SK-N-SH (cell line): ENCODE results near the gene NUDT22. TPM values are rescaled to one million over a fixed set of nuclear protein-coding genes. Genes with fewer than 3 reads are reported as not detected.

Experiments used
- CTCF ChIA-PET: fragments of 300-600, 350-600 bp; formaldehyde crosslinking; extraction: SDS; loops from one replicate; lab custom pipeline; 2021; lab: Yijun Ruan, JAX
- POLR2A ChIA-PET: fragments of 350-600 bp; sonication (Branson Sonifier 250); formaldehyde crosslinking; extraction: SDS; loops from one replicate; lab custom pipeline; 2020; ENCODE audit warnings: antibody characterized with exemption, inconsistent platforms; lab: Yijun Ruan, JAX
- DNase-seq: peaks from one replicate; pipeline ENCODE4 v3.0.0; 2012
- H2AFZ ChIP-seq: fragments of 200-600 bp; sonication (generic); 2 replicates; pipeline ENCODE4 v1.8.1; 2016; ENCODE audit warnings: antibody characterized with exemption, mild to moderate bottlenecking, low read depth
- H3F3A ChIP-seq: fragments of 200-600 bp; sonication (generic); replicated peaks from 2 replicates; pipeline ENCODE3; 2016; ENCODE audit warnings: antibody characterized with exemption, mild to moderate bottlenecking; ENCODE audit not compliant: insufficient read depth
- H3K27ac ChIP-seq, 2 experiments: fragments of 200-500 bp in 1 of 2; fragments of 200-600 bp in 1 of 2; sonication (Bioruptor generic) in 1 of 2; sonication (generic), shearing (Covaris generic) in 1 of 2; 2 replicates each; pipeline versions ENCODE4 v1.5.1 to v1.6.1; 2014 to 2016; ENCODE audit warnings: low read depth in 2 of 2, inconsistent platforms in 1 of 2, low read length in 1 of 2, mild to moderate bottlenecking in 1 of 2, mixed read lengths in 1 of 2
- H3K27me3 ChIP-seq: fragments of 200-600 bp; sonication (generic), shearing (Covaris generic); 2 replicates; pipeline ENCODE4 v1.6.1; 2016; ENCODE audit warnings: mixed run types; ENCODE audit not compliant: insufficient read depth
- H3K36me3 ChIP-seq, 2 experiments: fragments of 200-500 bp in 1 of 2; fragments of 200-600 bp in 1 of 2; sonication (Bioruptor generic) in 1 of 2; sonication (generic) in 1 of 2; replicated peaks in 1 of 2; 2 replicates each; pipeline versions ENCODE3 to v1.5.1; 2014 to 2016; ENCODE audit warnings: low read length in 1 of 2, mild to moderate bottlenecking in 1 of 2; ENCODE audit not compliant: insufficient read depth in 2 of 2, control insufficient read depth in 1 of 2
- H3K4me1 ChIP-seq, 2 experiments: fragments of 200-500 bp in 1 of 2; fragments of 200-600 bp in 1 of 2; sonication (Bioruptor generic) in 1 of 2; sonication (generic), shearing (Covaris generic) in 1 of 2; 2 replicates each; pipeline versions ENCODE4 v1.5.1 to v1.6.1; 2014 to 2016; ENCODE audit warnings: low read depth in 1 of 2, low read length in 1 of 2, mixed run types in 1 of 2; ENCODE audit not compliant: insufficient read depth in 2 of 2, control insufficient read depth in 1 of 2
- H3K4me2 ChIP-seq: fragments of 200-600 bp; sonication (generic), shearing (Covaris generic); 2 replicates; pipeline ENCODE4 v1.6.1; 2017; ENCODE audit warnings: mixed run types
- H3K4me3 ChIP-seq, 2 experiments: fragments of 200-500 bp in 1 of 2; fragments of 200-600 bp in 1 of 2; sonication (Bioruptor generic) in 1 of 2; sonication (generic), shearing (Covaris generic) in 1 of 2; 2 replicates each; pipeline versions ENCODE4 v1.5.1 to v1.8.1; 2014 to 2016; ENCODE audit warnings: low read depth in 2 of 2, inconsistent platforms in 1 of 2, low read length in 1 of 2, mild to moderate bottlenecking in 1 of 2, mixed read lengths in 1 of 2, moderate library complexity in 1 of 2
- H3K79me2 ChIP-seq: fragments of 200-600 bp; sonication (generic); 2 replicates; pipeline ENCODE4 v1.8.1; 2017; ENCODE audit warnings: mild to moderate bottlenecking; ENCODE audit not compliant: insufficient read depth
- H3K9ac ChIP-seq: fragments of 200-600 bp; sonication (generic); 2 replicates; pipeline ENCODE4 v1.6.1; 2017; ENCODE audit warnings: mixed run types
- H3K9me2 ChIP-seq: fragments of 200-600 bp; sonication (generic); 2 replicates; pipeline ENCODE4 v1.6.1; 2017; ENCODE audit warnings: mixed run types
- H3K9me3 ChIP-seq: fragments of 200-600 bp; sonication (generic); 2 replicates; pipeline ENCODE4 v1.6.1; 2017; ENCODE audit warnings: mixed run types, mild to moderate bottlenecking, moderate library complexity
- H4K20me1 ChIP-seq: fragments of 200-600 bp; sonication (generic); 2 replicates; pipeline ENCODE4 v1.6.1; 2017; ENCODE audit warnings: mild to moderate bottlenecking, mixed run types; ENCODE audit not compliant: insufficient read depth
- ELF1 ChIP-seq: IDR thresholded peaks from 2 replicates; pipeline ENCODE4 v1.4.0; 2012
- EP300 ChIP-seq, 2 experiments: IDR thresholded peaks; 2 replicates each; pipeline versions ENCODE4 v1.4.0 to v1.6.1; 2012; ENCODE audit warnings: borderline replicate concordance in 1 of 2, low read depth in 1 of 2, low read length in 1 of 2
- EZH2phosphoT487 ChIP-seq: fragments of 200-600 bp; sonication (generic); IDR thresholded peaks from 2 replicates; pipeline ENCODE4 v1.6.1; 2017; ENCODE audit warnings: low read depth, mixed run types, mild to moderate bottlenecking, antibody characterized with exemption, moderate library complexity, borderline replicate concordance
- FOSL2 ChIP-seq: IDR thresholded peaks from 2 replicates; pipeline ENCODE4 v1.4.0; 2012; ENCODE audit warnings: low read depth, mild to moderate bottlenecking, moderate library complexity, borderline replicate concordance
- FOXM1 ChIP-seq: IDR thresholded peaks from 2 replicates; pipeline ENCODE4 v1.4.0; 2012; ENCODE audit warnings: low read depth, mild to moderate bottlenecking
- GATA2 ChIP-seq: sonication (generic); formaldehyde crosslinking; IDR thresholded peaks from 2 replicates; pipeline ENCODE4 v1.5.0; 2020; ENCODE audit warnings: mild to moderate bottlenecking, missing genetic modification reagents
- POLR2AphosphoS5 ChIP-seq: IDR thresholded peaks from 2 replicates; pipeline ENCODE4 v1.6.1; 2012; ENCODE audit warnings: low read depth, low read length
- RXRA ChIP-seq: IDR thresholded peaks from 2 replicates; pipeline ENCODE4 v1.4.0; 2012; ENCODE audit warnings: low read depth, mild to moderate bottlenecking, borderline replicate concordance
- TCF12 ChIP-seq: IDR thresholded peaks from 2 replicates; pipeline ENCODE4 v1.4.0; 2012
- TEAD4 ChIP-seq: IDR thresholded peaks from 2 replicates; pipeline ENCODE4 v1.4.0; 2012; ENCODE audit warnings: mild to moderate bottlenecking, borderline replicate concordance; ENCODE audit not compliant: insufficient read depth
- YY1 ChIP-seq: IDR thresholded peaks from 2 replicates; pipeline ENCODE4 v1.4.0; 2012; ENCODE audit warnings: low read depth, mild to moderate bottlenecking
- WGBS: methylation state at CpG from one replicate; pipeline ENCODE4 v1.1.6; 2017; ENCODE audit warnings: low lambda C conversion rate; 5-methylcytosine and 5-hydroxymethylcytosine counted together
- polyA plus RNA-seq, 3 experiments: library from polyadenylated mRNA; depleted of rRNA; stranded (reverse); fragments of >200 nt; gene quantifications; 2 replicates each; pipeline ENCODE4 v1.2.3, GENCODE V29; 2012
- TF ChIP-seq, protein P1 (sequence below): fragments of 150-350 bp; IDR thresholded peaks from 2 replicates; pipeline ENCODE4 v1.6.1; 2017; ENCODE audit warnings: antibody characterized with exemption, low read length, low read depth, borderline replicate concordance
- TF ChIP-seq, protein P2 (sequence below): IDR thresholded peaks from 2 replicates; pipeline ENCODE4; 2012
- TF ChIP-seq, protein P3 (sequence below): IDR thresholded peaks from 2 replicates; pipeline ENCODE4 v1.4.0; 2012; ENCODE audit warnings: low read depth

The NUDT22 gene
- polyA plus RNA-seq, 1 of the 3 experiments (the other 2 are of a cell fraction), result 72.7 TPM

DNA sequence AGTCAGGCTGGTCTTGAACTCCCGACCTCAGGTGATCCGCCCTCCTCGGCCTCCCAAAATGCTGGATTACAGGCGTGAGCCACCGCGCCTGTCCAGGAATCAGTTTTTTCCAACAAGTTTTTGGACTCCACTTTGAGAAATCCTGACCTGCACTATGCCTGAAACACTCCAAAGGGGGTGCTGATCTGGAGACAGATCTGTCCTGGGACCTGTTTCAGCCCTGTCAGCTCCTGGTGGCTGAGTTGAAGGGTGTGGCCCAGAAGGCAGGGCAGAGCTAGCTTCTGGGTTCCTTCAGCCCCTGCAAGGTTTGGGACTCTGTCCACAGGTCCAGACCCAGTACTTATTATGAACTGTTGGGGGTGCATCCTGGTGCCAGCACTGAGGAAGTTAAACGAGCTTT lies 5.5 kb downstream of the NUDT22 start (continued):
- TF ChIP-seq, protein P1, sequence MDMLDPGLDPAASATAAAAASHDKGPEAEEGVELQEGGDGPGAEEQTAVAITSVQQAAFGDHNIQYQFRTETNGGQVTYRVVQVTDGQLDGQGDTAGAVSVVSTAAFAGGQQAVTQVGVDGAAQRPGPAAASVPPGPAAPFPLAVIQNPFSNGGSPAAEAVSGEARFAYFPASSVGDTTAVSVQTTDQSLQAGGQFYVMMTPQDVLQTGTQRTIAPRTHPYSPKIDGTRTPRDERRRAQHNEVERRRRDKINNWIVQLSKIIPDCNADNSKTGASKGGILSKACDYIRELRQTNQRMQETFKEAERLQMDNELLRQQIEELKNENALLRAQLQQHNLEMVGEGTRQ, result no peak

DNA sequence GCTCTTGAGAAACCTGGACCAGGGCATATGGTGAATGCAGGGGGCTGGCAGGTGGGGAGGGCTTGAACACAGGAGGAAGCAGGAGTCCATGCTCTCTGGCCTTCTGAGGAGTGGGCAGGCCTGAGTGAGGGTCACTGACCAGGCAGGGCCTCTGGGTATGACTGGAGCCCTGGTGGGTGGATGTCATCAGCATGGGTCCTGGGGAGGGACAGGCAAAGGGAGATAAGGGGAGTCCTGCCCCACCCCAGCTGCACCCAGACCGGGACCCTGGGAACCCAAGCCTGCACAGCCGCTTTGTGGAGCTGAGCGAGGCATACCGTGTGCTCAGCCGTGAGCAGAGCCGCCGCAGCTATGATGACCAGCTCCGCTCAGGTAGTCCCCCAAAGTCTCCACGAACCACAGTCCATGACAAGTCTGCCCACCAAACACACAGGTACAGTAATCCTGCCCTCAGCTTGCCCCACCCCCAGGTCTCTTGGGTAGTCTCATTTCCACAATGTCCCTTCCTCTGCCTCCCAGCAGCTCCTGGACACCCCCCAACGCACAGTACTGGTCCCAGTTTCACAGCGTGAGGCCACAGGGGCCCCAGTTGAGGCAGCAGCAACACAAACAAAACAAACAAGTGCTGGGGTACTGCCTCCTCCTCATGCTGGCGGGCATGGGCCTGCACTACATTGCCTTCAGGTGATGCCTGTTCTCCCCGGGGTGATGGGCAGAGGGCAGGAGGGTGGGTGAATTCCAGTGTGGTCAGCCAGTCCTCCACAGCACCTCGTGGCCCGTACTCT lies 6.3 kb downstream of the NUDT22 start:
- peaks cover 19 to 50% of the 10 kb centered on the region in 2 experiments; a peak in 2 of 4 replicates for H3K4me1 ChIP-seq
- H4K20me1 ChIP-seq, result no peaks in the 10 kb centered on the region
- no peak overlapping the region; a peak in 1 of 4 replicates for H3K27ac ChIP-seq
- H2AFZ ChIP-seq, result no peak overlapping the region
- H3K9me2 ChIP-seq, result no peaks in the 10 kb centered on the region
- no peak for DNase-seq
- WGBS, result 93% methylated on average over 14 of the region's 15 CpGs
- peaks cover 36% of the 10 kb centered on the region for H3K79me2 ChIP-seq
- no peak overlapping the region; a peak in 1 of 4 replicates for H3K4me3 ChIP-seq
- H3K4me2 ChIP-seq, result no peak overlapping the region
- no peaks in the 10 kb centered on the region for H3K9me3 ChIP-seq
- CTCF ChIA-PET, result interaction anchor here (0.6 to 3.4 kb wide), 7 partner anchors 10 to 72 kb away, joined by 3 to 15 read pairs (median 5); partner anchors contain the start of genes ESRRA, PLCB3, PPP1R14B and STIP1
- no peak overlapping the region for H3K9ac ChIP-seq
- H3K27me3 ChIP-seq, result no peaks in the 10 kb centered on the region
- H3K36me3 ChIP-seq, result peaks cover 0 to 6% of the 10 kb centered on the region in 2 experiments
- TF ChIP-seq YY1 (no peak), EZH2phosphoT487 (no peak), TCF12 (no peak), GATA2 (CRISPR knock-in tag) (no peak), TEAD4 (no peak), FOSL2 (no peak), POLR2AphosphoS5 (no peak), RXRA (no peak), FOXM1 (no peak), ELF1 (no peak), EP300 (IDR thresholded peaks at IDR 0.05; ENCODE audit: borderline replicate concordance in 1 of 2, low read depth in 1 of 2, low read length in 1 of 2) (no peak)
- TF ChIP-seq, protein P2, sequence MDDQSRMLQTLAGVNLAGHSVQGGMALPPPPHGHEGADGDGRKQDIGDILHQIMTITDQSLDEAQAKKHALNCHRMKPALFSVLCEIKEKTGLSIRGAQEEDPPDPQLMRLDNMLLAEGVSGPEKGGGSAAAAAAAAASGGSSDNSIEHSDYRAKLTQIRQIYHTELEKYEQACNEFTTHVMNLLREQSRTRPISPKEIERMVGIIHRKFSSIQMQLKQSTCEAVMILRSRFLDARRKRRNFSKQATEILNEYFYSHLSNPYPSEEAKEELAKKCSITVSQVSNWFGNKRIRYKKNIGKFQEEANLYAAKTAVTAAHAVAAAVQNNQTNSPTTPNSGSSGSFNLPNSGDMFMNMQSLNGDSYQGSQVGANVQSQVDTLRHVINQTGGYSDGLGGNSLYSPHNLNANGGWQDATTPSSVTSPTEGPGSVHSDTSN, result no peak
- TF ChIP-seq, protein P3, sequence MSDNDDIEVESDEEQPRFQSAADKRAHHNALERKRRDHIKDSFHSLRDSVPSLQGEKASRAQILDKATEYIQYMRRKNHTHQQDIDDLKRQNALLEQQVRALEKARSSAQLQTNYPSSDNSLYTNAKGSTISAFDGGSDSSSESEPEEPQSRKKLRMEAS, result no peak
- TF ChIP-seq, protein P1, result no peak
- peaks cover 20% of the 10 kb centered on the region for H3F3A ChIP-seq
- POLR2A ChIA-PET, result interaction anchor here (1.0 to 1.8 kb wide), 2 partner anchors 9 to 36 kb away, joined by 3 to 9 read pairs; partner anchors contain the start of gene FKBP2
